Endodermal cell (in vitro differentiated cells): Measurements from ENCODE around the gene MSX1. TPM values are rescaled to one million over a fixed set of nuclear protein-coding genes. Genes with fewer than 3 reads are reported as not detected.

Experiments
- DNase-seq: peaks from one replicate; pipeline ENCODE4 v3.0.0-alpha.2; 2017
- H3K27ac ChIP-seq: 2 replicates; pipeline ENCODE4 v1.5.1; 2013; ENCODE audit warnings: mild to moderate bottlenecking, low read depth, low read length, moderate library complexity
- H3K27me3 ChIP-seq: 2 replicates; pipeline ENCODE4 v1.6.1; 2013; ENCODE audit warnings: mild to moderate bottlenecking, low read length, moderate library complexity; ENCODE audit not compliant: insufficient read depth, control insufficient read depth, poor library complexity, severe bottlenecking
- H3K36me3 ChIP-seq: 2 replicates; pipeline ENCODE4 v1.7.0; 2013; ENCODE audit warnings: mild to moderate bottlenecking, low read length, moderate library complexity; ENCODE audit not compliant: control insufficient read depth, insufficient read depth
- H3K4me1 ChIP-seq: one replicate; pipeline ENCODE4 v1.7.0; 2013; ENCODE audit warnings: low read length; ENCODE audit not compliant: control insufficient read depth, insufficient read depth
- H3K4me3 ChIP-seq: 2 replicates; pipeline ENCODE4 v1.5.1; 2013; ENCODE audit warnings: mild to moderate bottlenecking, low read length, moderate library complexity
- H3K9ac ChIP-seq: 2 replicates; pipeline ENCODE4 v1.6.1; 2013; ENCODE audit warnings: mild to moderate bottlenecking, low read length, moderate library complexity; ENCODE audit not compliant: poor library complexity, severe bottlenecking; ENCODE audit errors: extremely low read depth
- H3K9me3 ChIP-seq: 2 replicates; pipeline ENCODE4 v1.6.1; 2013; ENCODE audit warnings: mild to moderate bottlenecking, low read length, moderate library complexity; ENCODE audit not compliant: control insufficient read depth
- H3K27ac Mint-ChIP-seq: 2 replicates; pipeline ENCODE4 v1.8.0; 2020; ENCODE audit warnings: mixed read lengths
- H3K27me3 Mint-ChIP-seq: 2 replicates; pipeline ENCODE4 v1.8.0; 2021; ENCODE audit warnings: mild to moderate bottlenecking, mixed read lengths; ENCODE audit not compliant: insufficient read depth
- H3K36me3 Mint-ChIP-seq: 2 replicates; pipeline ENCODE4 v1.8.0; 2020; ENCODE audit warnings: low read depth, mixed read lengths
- H3K4me1 Mint-ChIP-seq: 2 replicates; pipeline ENCODE4 v1.8.0; 2020; ENCODE audit warnings: mixed read lengths
- H3K4me3 Mint-ChIP-seq: 2 replicates; pipeline ENCODE4 v1.8.0; 2020; ENCODE audit warnings: mild to moderate bottlenecking, moderate library complexity, mixed read lengths
- H3K9me3 Mint-ChIP-seq: 2 replicates; pipeline ENCODE4 v1.8.0; 2020; ENCODE audit warnings: mild to moderate bottlenecking, mixed read lengths
- CTCF ChIP-seq: fragments of 200-600 bp; sonication (generic); conservative IDR thresholded peaks from 2 replicates; pipeline ENCODE4 v1.5.0; 2021; ENCODE audit warnings: antibody characterized with exemption, mild to moderate bottlenecking
- WGBS, 2 experiments: methylation state at CpG; one replicate each; pipeline versions ENCODE4 v1.1.5 to v1.1.7; 2013; ENCODE audit warnings: missing lambda C conversion rate in 2 of 2, mixed read lengths in 1 of 2; ENCODE audit not compliant: insufficient coverage in 1 of 2, insufficient read length in 1 of 2; 5-methylcytosine and 5-hydroxymethylcytosine counted together
- total RNA-seq, 2 donors: library from RNA; stranded (reverse); fragmentation: NEBNext Ultra II Directional in 1 of 2; extraction: Animal tissue kit (Norgen Biotek cat#: 25700) in 1 of 2; gene quantifications; 2 replicates in 1 of 2; 3 replicates in 1 of 2; pipeline ENCODE4 v1.2.1, GENCODE V29; 2021

Gene MSX1
- total RNA-seq, 2 donors from 2014 or later = 0.46 to 1.3 TPM

GRCh38 chr4:4864940-4865704 lies 5.7 kb downstream of the MSX1 start:
- H3K27me3 ChIP-seq = peaks cover 100% of the 10 kb centered on the region
- H3K9me3 ChIP-seq = no peaks in the 10 kb centered on the region
- Mint-ChIP-seq H3K27me3 (peaks cover 54% of the 10 kb centered on the region), H3K36me3 (no peaks in the 10 kb centered on the region), H3K9me3 (no peaks in the 10 kb centered on the region), H3K4me1 (peaks cover 28% of the 10 kb centered on the region), H3K4me3 (peak overlapping the region; percentile 58), H3K27ac (no peak overlapping the region)
- peak overlapping the region; percentile 77 for H3K4me3 ChIP-seq
- DNase-seq = peak; percentile 66
- no peaks in the 10 kb centered on the region for H3K36me3 ChIP-seq
- no peak overlapping the region for H3K27ac ChIP-seq
- 3% methylated on average over 17 to 43 of the region's 43 CpGs for WGBS, 2 experiments
- no peak for TF ChIP-seq CTCF
- no peak overlapping the region for H3K9ac ChIP-seq
- no peaks in the 10 kb centered on the region for H3K4me1 ChIP-seq

- DNase-seq = no peak
- no peak for TF ChIP-seq CTCF
- 2% methylated on average over 22 to 36 of the region's 36 CpGs for WGBS, 2 experiments
- peak overlapping the region; percentile 58 for H3K4me3 Mint-ChIP-seq
- Histone ChIP-seq H3K27ac (no peak overlapping the region), H3K36me3 (no peaks in the 10 kb centered on the region), H3K27me3 (peaks cover 100% of the 10 kb centered on the region), H3K9ac (no peak overlapping the region), H3K4me3 (peak overlapping the region; percentile 77), H3K4me1 (no peaks in the 10 kb centered on the region), H3K9me3 (no peaks in the 10 kb centered on the region)
- no peak overlapping the region for H3K27ac Mint-ChIP-seq
- H3K36me3 Mint-ChIP-seq = no peaks in the 10 kb centered on the region
- H3K4me1 Mint-ChIP-seq = peaks cover 28% of the 10 kb centered on the region
- H3K27me3 Mint-ChIP-seq = peaks cover 49% of the 10 kb centered on the region
- no peaks in the 10 kb centered on the region for H3K9me3 Mint-ChIP-seq
These were observed 6.2 kb downstream of the MSX1 start for GRCh38 chr4:4865705-4866123.

DNA sequence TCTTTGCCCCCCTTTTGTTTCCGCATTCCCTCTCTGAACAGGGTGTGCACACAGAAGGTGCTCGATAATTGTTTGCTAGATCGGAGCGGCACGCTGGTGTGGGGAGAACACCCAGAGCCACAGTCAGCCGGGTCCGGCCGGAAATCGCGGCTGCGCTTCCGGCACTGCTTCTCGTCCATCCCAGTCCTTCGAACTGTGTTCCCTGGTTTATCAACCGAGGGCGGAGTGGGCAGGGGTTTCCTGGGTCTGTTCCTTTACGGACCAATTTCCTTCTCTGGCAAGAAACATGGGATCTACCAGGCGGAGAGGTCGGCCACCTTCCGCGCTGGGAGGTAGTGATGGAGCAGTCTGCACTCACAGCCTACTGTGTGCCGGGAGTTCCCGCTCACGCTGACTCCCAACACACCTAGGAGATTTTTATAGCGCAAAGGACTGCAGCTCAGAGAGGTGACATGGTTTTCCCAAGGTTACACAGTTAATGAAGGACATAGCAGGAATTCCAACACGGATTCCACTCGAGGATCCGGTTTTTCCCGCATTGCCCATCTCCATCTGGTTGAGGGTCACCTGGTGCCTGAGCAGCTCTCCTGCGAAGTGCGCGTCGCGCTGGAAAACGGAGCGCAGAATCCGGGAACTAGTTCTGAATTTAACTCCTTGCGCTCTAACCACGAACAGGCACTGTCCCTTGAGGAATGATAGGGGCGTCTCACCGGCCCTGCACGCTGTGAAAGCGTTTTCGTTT lies 6.8 kb downstream of the MSX1 start:
- Mint-ChIP-seq H3K27me3 (peaks cover 43% of the 10 kb centered on the region), H3K9me3 (no peaks in the 10 kb centered on the region), H3K36me3 (no peaks in the 10 kb centered on the region), H3K4me1 (peaks cover 28% of the 10 kb centered on the region), H3K4me3 (peak overlapping the region; percentile 58), H3K27ac (no peak overlapping the region)
- DNase-seq = peak; percentile 77
- 0 to 1% methylated on average over 29 to 44 of the region's 44 CpGs for WGBS, 2 experiments
- Histone ChIP-seq H3K9ac (no peak overlapping the region), H3K36me3 (no peaks in the 10 kb centered on the region), H3K27me3 (peaks cover 100% of the 10 kb centered on the region), H3K9me3 (no peaks in the 10 kb centered on the region), H3K4me3 (peak overlapping the region; percentile 77), H3K27ac (no peak overlapping the region), H3K4me1 (no peaks in the 10 kb centered on the region)
- no peak for TF ChIP-seq CTCF
